Sigmoid colon (tissue), 4 donors: ENCODE measurements around the gene PRKAG2.

Experiments
- CTCF ChIP-seq, 4 experiments: fragments of 450-650 bp in 3 of 4; fragments of 200-600 bp in 1 of 4; IDR thresholded peaks; one replicate each; pipeline ENCODE4 v1.5.1; 2016 to 2019; ENCODE audit warnings: antibody characterized with exemption in 4 of 4, mild to moderate bottlenecking in 3 of 4, moderate library complexity in 2 of 4
- EP300 ChIP-seq, 4 donors: sonication (generic); formaldehyde crosslinking; IDR thresholded peaks; one replicate each; pipeline ENCODE4 v1.6.1; 2017; ENCODE audit warnings: antibody characterized with exemption in 4 of 4
- POLR2A ChIP-seq, 2 donors: fragments of 450-650 bp; IDR thresholded peaks; one replicate each; pipeline ENCODE4 v1.6.1; 2016; ENCODE audit warnings: antibody characterized with exemption in 2 of 2, mild to moderate bottlenecking in 2 of 2, moderate library complexity in 2 of 2
- POLR2AphosphoS5 ChIP-seq, 4 donors: sonication (generic); formaldehyde crosslinking; IDR thresholded peaks; one replicate each; pipeline ENCODE4 v1.6.1; 2017; ENCODE audit warnings: antibody characterized with exemption in 4 of 4

GRCh38 chr7:151894111-151895007 lies 17.4 kb upstream of the PRKAG2 start:
- TF ChIP-seq CTCF (IDR thresholded peaks at IDR 0.05) (no peak), POLR2AphosphoS5 (IDR thresholded peaks at IDR 0.05) (no peak), POLR2A (IDR thresholded peaks at IDR 0.05) (no peak), EP300 (IDR thresholded peaks at IDR 0.05) (no peak)
